ENCODE results near the gene FASTKD1.

DNA sequence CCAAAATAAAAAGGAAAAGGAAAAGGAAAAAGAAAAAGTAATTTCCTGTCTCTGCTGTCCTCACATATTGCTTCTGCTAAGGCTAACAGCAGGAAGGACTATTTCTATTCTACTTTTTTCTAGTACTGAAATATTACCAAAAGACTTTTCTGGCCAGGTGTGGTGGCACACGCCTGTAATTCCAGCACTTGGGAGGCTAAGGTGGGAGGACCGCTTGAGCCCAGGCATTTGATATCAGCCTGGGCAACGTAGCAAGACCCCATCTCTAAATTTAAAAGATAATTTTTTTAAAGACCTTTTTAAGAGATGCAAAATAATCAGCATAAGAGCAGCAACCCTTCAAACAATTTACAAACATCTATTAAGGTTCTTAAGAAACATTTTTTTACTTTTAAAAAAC lies 31.2 kb downstream of the FASTKD1 start:
- TF ChIP-seq, protein P1, sequence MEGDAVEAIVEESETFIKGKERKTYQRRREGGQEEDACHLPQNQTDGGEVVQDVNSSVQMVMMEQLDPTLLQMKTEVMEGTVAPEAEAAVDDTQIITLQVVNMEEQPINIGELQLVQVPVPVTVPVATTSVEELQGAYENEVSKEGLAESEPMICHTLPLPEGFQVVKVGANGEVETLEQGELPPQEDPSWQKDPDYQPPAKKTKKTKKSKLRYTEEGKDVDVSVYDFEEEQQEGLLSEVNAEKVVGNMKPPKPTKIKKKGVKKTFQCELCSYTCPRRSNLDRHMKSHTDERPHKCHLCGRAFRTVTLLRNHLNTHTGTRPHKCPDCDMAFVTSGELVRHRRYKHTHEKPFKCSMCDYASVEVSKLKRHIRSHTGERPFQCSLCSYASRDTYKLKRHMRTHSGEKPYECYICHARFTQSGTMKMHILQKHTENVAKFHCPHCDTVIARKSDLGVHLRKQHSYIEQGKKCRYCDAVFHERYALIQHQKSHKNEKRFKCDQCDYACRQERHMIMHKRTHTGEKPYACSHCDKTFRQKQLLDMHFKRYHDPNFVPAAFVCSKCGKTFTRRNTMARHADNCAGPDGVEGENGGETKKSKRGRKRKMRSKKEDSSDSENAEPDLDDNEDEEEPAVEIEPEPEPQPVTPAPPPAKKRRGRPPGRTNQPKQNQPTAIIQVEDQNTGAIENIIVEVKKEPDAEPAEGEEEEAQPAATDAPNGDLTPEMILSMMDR (IDR thresholded peaks at IDR 0.05), result no peak
- no peak for TF ChIP-seq POLR2A (IDR thresholded peaks at IDR 0.05)
- no peak for TF ChIP-seq EP300 (IDR thresholded peaks at IDR 0.05)
